ENCODE data around the gene TRIO. TPM values are rescaled to one million over a fixed set of nuclear protein-coding genes. Genes with fewer than 3 reads are reported as not detected.

TRIO gene
- total RNA-seq, 1 donor from 2014 or later: 186 TPM

- no peak for DNase-seq
Measured at GRCh38 chr5:14395411-14395810, 252.3 kb downstream of the TRIO start.

GRCh38 chr5:14396066-14396465, 252.9 kb downstream of the TRIO start:
- no peak for DNase-seq

GRCh38 chr5:14396737-14397136, 253.6 kb downstream of the TRIO start:
- no peak for DNase-seq

- no peak for DNase-seq
Measured at GRCh38 chr5:14397717-14398116, 254.6 kb downstream of the TRIO start.

GRCh38 chr5:14399054-14399692, 256.0 kb downstream of the TRIO start:
- DNase-seq: peak; percentile 62

- DNase-seq: peak; percentile 82
Measured at GRCh38 chr5:14400085-14400484, 256.9 kb downstream of the TRIO start.

- DNase-seq: no peak
Measured at GRCh38 chr5:14400611-14401010, 257.5 kb downstream of the TRIO start.

- DNase-seq: no peak
Measured at GRCh38 chr5:14401639-14402038, 258.5 kb downstream of the TRIO start.

GRCh38 chr5:14402424-14402823, 259.3 kb downstream of the TRIO start:
- no peak for DNase-seq

GRCh38 chr5:14404780-14405179, 261.6 kb downstream of the TRIO start:
- DNase-seq: no peak

GRCh38 chr5:14405267-14405666, 262.1 kb downstream of the TRIO start:
- no peak for DNase-seq

- DNase-seq: no peak
Measured at GRCh38 chr5:14405706-14406553, 262.8 kb downstream of the TRIO start.

GRCh38 chr5:14406554-14406849, 263.4 kb downstream of the TRIO start:
- DNase-seq: no peak

- no peak for DNase-seq
Measured at GRCh38 chr5:14407051-14407450, 263.9 kb downstream of the TRIO start.

GRCh38 chr5:14407746-14408175, 264.6 kb downstream of the TRIO start:
- DNase-seq: peak; percentile 46

- peak; percentile 59 for DNase-seq
Measured at GRCh38 chr5:14408969-14409586, 265.9 kb downstream of the TRIO start.

- DNase-seq: no peak
Measured at GRCh38 chr5:14410068-14410393, 266.9 kb downstream of the TRIO start.

- peak; percentile 95 for DNase-seq
Measured at GRCh38 chr5:14410394-14411201, 267.5 kb downstream of the TRIO start.

- peak; percentile 58 for DNase-seq
Measured at GRCh38 chr5:14411216-14411615, 268.1 kb downstream of the TRIO start.

GRCh38 chr5:14413331-14413750, 270.2 kb downstream of the TRIO start:
- DNase-seq: no peak

GRCh38 chr5:14414007-14414406, 270.9 kb downstream of the TRIO start:
- DNase-seq: no peak

GRCh38 chr5:14414656-14415023, 271.5 kb downstream of the TRIO start:
- no peak for DNase-seq

Measured in skin of body (tissue), 2 donors.